ENCODE data around the gene HADH.
"Not testable (repeated sequence)": the region's sequence is repeated elsewhere in the genome, so short reads cannot be mapped to it uniquely, and the experiment has no call there.

HADH gene

GRCh38 chr4:108005807-108006206 is 16.1 kb downstream of the HADH start:
- no peak for TF ChIP-seq POLR2A (IDR thresholded peaks at IDR 0.05; ENCODE audit: low read depth, low read length)
- FAIRE-seq (no peak), DNase-seq (ENCODE audit: insufficient read length, low spot score) (no peak)

DNA sequence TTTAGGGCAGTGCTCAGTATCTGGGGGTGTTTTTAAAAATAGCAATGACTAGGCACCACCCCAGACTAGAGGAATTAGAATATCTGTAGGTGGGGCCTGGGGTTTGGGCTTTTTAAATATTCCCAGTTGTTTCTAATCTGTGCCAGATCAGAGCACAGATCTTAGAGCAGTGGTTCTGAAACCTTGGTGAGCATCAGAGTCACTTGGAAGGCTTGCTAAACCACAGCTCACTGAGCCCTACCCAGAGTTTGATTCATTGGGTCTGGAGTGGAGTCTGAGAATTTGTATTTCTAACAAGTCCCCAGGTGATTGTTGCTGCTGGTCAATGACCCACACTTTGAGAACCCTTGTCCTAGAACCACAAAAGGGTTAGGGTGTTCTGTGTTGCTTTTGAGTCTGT is 16.7 kb downstream of the HADH start:
- TF ChIP-seq POLR2A (IDR thresholded peaks at IDR 0.05; ENCODE audit: low read depth, low read length) = no peak
- no peak for FAIRE-seq
- DNase-seq (ENCODE audit: insufficient read length, low spot score) = no peak

DNA sequence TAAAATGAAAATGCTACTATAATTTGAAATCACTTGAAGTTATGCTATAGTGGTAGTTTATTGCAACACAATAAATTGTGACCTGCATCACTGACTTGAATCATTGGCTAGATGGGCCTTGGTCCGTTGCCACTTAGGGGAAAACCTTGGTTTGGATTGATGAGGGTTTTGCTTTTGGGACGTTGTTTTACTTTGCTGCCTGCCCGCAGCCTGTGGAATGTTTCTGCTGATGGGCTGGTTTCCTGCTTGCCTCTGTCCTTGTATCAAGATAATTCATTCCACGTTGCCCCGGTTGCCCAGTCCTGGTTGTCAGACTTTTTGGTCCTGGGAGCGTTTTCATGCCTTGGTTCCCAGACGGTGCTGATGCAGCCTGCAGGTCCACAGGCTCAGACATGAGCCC is 18.3 kb downstream of the HADH start:
- FAIRE-seq (no peak), DNase-seq (ENCODE audit: insufficient read length, low spot score) (no peak)
- no peak for TF ChIP-seq POLR2A (IDR thresholded peaks at IDR 0.05; ENCODE audit: low read depth, low read length)

DNA sequence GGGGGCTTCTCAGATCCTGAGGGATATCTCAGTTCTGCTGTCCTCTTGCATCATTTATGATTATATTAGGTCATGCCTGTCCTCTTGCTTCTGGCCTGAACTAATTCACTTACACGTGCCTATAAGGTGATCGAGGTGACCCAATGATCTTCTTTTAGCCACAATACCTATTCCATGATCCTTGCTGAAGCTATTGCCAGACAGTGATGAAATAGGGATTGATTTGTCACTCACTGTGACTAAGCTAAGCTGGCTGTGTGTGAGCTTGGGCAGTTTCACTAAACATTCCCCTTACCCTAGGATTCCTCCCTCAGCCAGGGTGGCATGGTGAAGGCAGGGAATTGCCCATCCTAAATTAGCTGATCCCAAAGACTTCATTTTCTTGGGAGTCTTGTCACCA is 19.0 kb downstream of the HADH start:
- DNase-seq (ENCODE audit: insufficient read length, low spot score) (no peak), FAIRE-seq (no peak)
- no peak for TF ChIP-seq POLR2A (IDR thresholded peaks at IDR 0.05; ENCODE audit: low read depth, low read length)

GRCh38 chr4:108010167-108010566 is 20.5 kb downstream of the HADH start:
- FAIRE-seq (no peak), DNase-seq (ENCODE audit: insufficient read length, low spot score) (no peak)
- no peak for TF ChIP-seq POLR2A (IDR thresholded peaks at IDR 0.05; ENCODE audit: low read depth, low read length)

- not testable (repeated sequence) for DNase-seq (ENCODE audit: insufficient read length, low spot score); FAIRE-seq
Measured at GRCh38 chr4:108012382-108012781, 22.7 kb downstream of the HADH start.

GRCh38 chr4:108013327-108013726 is 23.6 kb downstream of the HADH start:
- DNase-seq (ENCODE audit: insufficient read length, low spot score) (no peak), FAIRE-seq (no peak)
- TF ChIP-seq POLR2A (IDR thresholded peaks at IDR 0.05; ENCODE audit: low read depth, low read length) = no peak

DNA sequence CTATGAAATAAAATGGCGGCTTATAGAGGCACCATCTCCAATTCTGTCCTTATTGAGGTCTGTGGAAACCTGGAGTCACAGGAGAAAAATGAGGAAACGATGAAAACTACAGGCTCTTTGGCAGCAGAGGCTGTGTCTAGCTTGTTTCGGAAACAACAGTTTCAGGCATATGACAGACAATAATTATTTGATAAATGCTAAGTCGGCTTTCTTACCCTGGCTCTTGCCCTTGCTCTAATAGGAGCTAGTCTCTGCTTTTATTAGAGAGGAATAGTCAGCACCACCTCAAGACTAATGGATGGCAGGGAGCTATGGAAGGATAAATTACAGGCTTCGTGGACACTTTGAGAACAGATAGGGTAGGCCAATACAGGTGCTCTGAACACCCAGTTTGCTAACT is 24.3 kb downstream of the HADH start:
- FAIRE-seq (no peak), DNase-seq (ENCODE audit: insufficient read length, low spot score) (no peak)
- no peak for TF ChIP-seq POLR2A (IDR thresholded peaks at IDR 0.05; ENCODE audit: low read depth, low read length)

- FAIRE-seq (no peak), DNase-seq (ENCODE audit: insufficient read length, low spot score) (peak; percentile 19)
- no peak for TF ChIP-seq POLR2A (IDR thresholded peaks at IDR 0.05; ENCODE audit: low read depth, low read length)
Measured at GRCh38 chr4:108018040-108018883, 28.6 kb downstream of the HADH start.

- DNase-seq (ENCODE audit: insufficient read length, low spot score) (no peak), FAIRE-seq (no peak)
- no peak for TF ChIP-seq POLR2A (IDR thresholded peaks at IDR 0.05; ENCODE audit: low read depth, low read length)
Measured at GRCh38 chr4:108018884-108019187, 29.1 kb downstream of the HADH start.

DNA sequence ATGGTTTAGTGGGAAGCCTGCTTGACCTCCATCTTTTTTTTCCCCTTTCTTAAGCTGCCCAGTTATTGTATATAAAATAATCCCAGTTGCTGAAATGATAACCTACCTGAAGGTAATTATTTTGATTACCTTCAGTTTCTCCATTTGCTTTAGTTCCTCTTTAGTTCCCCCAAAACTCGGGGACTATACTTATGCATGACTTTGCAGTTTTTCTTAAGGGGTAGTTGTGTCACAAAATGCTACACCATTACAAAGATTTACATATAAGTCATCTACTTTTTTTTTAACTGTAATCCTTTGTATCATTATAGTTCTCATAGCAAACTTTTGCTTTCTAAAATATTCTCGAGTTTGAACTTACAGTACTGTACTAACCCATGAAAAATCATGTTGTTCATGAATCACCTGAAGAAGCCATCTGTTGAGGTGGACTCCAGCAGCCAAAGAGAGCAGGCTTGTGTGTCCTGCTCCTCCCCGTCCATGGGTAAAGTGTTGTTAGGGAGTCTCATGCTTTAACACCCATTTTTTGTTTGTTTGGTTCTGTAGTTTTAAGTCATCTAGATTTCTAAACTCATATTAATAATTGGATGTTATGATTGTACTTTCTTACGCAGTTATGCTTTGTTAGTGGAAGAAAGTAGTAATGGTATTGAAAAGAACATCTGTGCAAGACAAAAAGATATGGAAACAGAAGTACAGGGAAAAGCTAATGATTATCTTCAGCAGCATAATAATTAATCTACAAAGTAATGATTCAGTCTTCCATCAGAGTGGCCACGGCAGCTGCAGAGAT is 34.6 kb downstream of the HADH start:
- FAIRE-seq (no peak), DNase-seq (ENCODE audit: insufficient read length, low spot score) (no peak)
- TF ChIP-seq POLR2A (IDR thresholded peaks at IDR 0.05; ENCODE audit: low read depth, low read length) = no peak

- no peak for FAIRE-seq
- no peak for DNase-seq (ENCODE audit: insufficient read length, low spot score)
- TF ChIP-seq POLR2A (IDR thresholded peaks at IDR 0.05; ENCODE audit: low read depth, low read length) = no peak
Measured at GRCh38 chr4:108024878-108025165, 35.1 kb downstream of the HADH start.

GRCh38 chr4:108029016-108029720 is 39.5 kb downstream of the HADH start:
- no peak for TF ChIP-seq POLR2A (IDR thresholded peaks at IDR 0.05; ENCODE audit: low read depth, low read length)
- DNase-seq (ENCODE audit: insufficient read length, low spot score) = no peak
- FAIRE-seq = no peak

DNA sequence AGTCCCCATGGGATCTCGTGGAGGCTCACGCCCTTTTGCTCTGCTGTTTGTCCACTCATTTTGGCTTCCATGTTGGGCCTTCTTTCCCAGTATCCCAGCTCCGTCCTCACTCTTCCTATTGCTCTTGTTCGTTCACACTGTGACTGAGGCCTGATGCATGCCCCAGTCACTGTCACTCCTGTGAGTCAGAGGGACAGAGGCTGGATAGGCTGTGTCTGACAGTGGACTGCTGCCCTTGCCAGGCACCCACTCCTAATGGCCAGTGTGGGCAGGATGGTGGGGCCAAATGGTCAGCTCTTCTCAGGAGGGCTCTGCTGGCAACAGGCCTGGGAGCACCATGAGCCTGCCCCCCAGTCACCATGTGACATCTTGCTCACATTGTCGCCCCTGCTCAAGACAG is 40.0 kb downstream of the HADH start:
- DNase-seq (ENCODE audit: insufficient read length, low spot score) = no peak
- TF ChIP-seq POLR2A (IDR thresholded peaks at IDR 0.05; ENCODE audit: low read depth, low read length) = no peak
- FAIRE-seq = no peak

- FAIRE-seq (no peak), DNase-seq (ENCODE audit: insufficient read length, low spot score) (no peak)
- no peak for TF ChIP-seq POLR2A (IDR thresholded peaks at IDR 0.05; ENCODE audit: low read depth, low read length)
Measured at GRCh38 chr4:108030332-108030731, 40.6 kb downstream of the HADH start.

Data from H54 (cell line).